ENCODE data around the gene TRIM47. TPM values are rescaled to one million over a fixed set of nuclear protein-coding genes. Genes with fewer than 3 reads are reported as not detected.
A peak's percentile ranks its signal among the peaks of the same experiment; 100 is the strongest.

Gene TRIM47
- total and polyA plus RNA-seq, 2 of the 13 experiments (the other 11 are each of a cell fraction or from before 2014, with no cell fraction given), result 33.5 to 82.0 TPM

- ATAC-seq (no peak), DNase-seq (ENCODE audit: low spot score) (no peak), FAIRE-seq (no peak)
- ChIA-PET POLR2A (interaction anchor here (1.3 to 7.7 kb wide), 5 partner anchors 10 to 102 kb away, joined by 4 to 95 read pairs (median 55); partner anchors contain the start of genes TRIM47 and WBP2), CTCF (ENCODE audit: low intra/inter-chr PET ratio, low total read pairs) (no interaction called here)
- Histone ChIP-seq H4K20me1 (ENCODE audit: insufficient read depth, low read length) (no peaks in the 10 kb centered on the region), H3K27ac (ENCODE audit: extremely low read length, insufficient read depth, low read length) (no peak overlapping the region), H3K27me3 (ENCODE audit: control insufficient read depth in 1 of 2, insufficient read depth in 2 of 2, low read length in 2 of 2) (no peaks in the 10 kb centered on the region; a peak in 1 of 5 replicates), H3K4me3 (replicated peaks in 1 of 3; ENCODE audit: insufficient read depth in 1 of 3, low read depth in 2 of 3, low read length in 3 of 3) (no peak overlapping the region), H2AFZ (ENCODE audit: low read length) (no peak overlapping the region), H3K79me2 (ENCODE audit: insufficient read depth, low read length) (peaks cover 19% of the 10 kb centered on the region), H3K4me2 (ENCODE audit: low read depth, low read length) (no peak overlapping the region), H3K36me3 (replicated peaks in 1 of 2; ENCODE audit: control insufficient read depth in 1 of 2, insufficient read depth in 2 of 2, low read length in 2 of 2) (peaks cover 28 to 53% of the 10 kb centered on the region in 2 experiments), H3K9me3 (ENCODE audit: low read length) (no peaks in the 10 kb centered on the region), H3K9ac (ENCODE audit: insufficient read depth, low read depth, low read length) (no peak overlapping the region), H3K4me1 (ENCODE audit: insufficient read depth, low read length) (peaks cover 36% of the 10 kb centered on the region)
- intact Hi-C loops (cut with micrococcal nuclease; ENCODE audit: unreplicated experiment), result no loop called here
- no peak for TF ChIP-seq TBX3 (IDR thresholded peaks at IDR 0.05; ENCODE audit: borderline replicate concordance)
- 0 out of 2 replicates have a peak, but pooled peaks have one; percentile 5 for TF ChIP-seq ZNF687 (CRISPR knock-in tag; IDR thresholded peaks at IDR 0.05)
- peak; percentile 59 for TF ChIP-seq RBFOX2 (IDR thresholded peaks at IDR 0.05; ENCODE audit: low read depth, low read length)
- no peak for TF ChIP-seq ZNF749 (CRISPR knock-in tag; IDR thresholded peaks at IDR 0.05; ENCODE audit: borderline replicate concordance)
- no peak for TF ChIP-seq ZNF224 (CRISPR knock-in tag; IDR thresholded peaks at IDR 0.05)
- TF ChIP-seq POLR2A (IDR thresholded peaks at IDR 0.05; ENCODE audit: insufficient read depth in 1 of 2, low read depth in 2 of 2, low read length in 2 of 2), result 0 out of 4 replicates have a peak, but pooled peaks of 1 of the 2 experiments have one; percentile 5
- TF ChIP-seq MXD1 (CRISPR knock-in tag; IDR thresholded peaks at IDR 0.05), result no peak
- TF ChIP-seq AGO2 (optimal IDR thresholded peaks at IDR 0.05; ENCODE audit: low read depth, low read length), result peak; percentile 17
- BruUV-seq (replicated peaks), result no TSS peak
- in situ Hi-C loops (cut with HindIII; ENCODE audit: extremely low pct_ligation_motif_present, low pct_unique_long_range_greater_than_20kb), result no loop called here
- over 99% methylated on average over 14 of the region's 18 CpGs for WGBS (ENCODE audit: low lambda C conversion rate)
These were observed 23.3 kb upstream of the TRIM47 start for GRCh38 chr17:75901727-75902126.

All from HepG2 (cell line).